DMS53 treated with DMSO at 0.1 percent for 48 hours (cell line): ENCODE measurements around the gene UBAC2.

Experiments
- DNase-seq: peaks from one replicate; lab custom pipeline; 2025; ENCODE audit not compliant: unreplicated experiment; lab: John Stamatoyannopoulos, UW

Gene UBAC2

DNA sequence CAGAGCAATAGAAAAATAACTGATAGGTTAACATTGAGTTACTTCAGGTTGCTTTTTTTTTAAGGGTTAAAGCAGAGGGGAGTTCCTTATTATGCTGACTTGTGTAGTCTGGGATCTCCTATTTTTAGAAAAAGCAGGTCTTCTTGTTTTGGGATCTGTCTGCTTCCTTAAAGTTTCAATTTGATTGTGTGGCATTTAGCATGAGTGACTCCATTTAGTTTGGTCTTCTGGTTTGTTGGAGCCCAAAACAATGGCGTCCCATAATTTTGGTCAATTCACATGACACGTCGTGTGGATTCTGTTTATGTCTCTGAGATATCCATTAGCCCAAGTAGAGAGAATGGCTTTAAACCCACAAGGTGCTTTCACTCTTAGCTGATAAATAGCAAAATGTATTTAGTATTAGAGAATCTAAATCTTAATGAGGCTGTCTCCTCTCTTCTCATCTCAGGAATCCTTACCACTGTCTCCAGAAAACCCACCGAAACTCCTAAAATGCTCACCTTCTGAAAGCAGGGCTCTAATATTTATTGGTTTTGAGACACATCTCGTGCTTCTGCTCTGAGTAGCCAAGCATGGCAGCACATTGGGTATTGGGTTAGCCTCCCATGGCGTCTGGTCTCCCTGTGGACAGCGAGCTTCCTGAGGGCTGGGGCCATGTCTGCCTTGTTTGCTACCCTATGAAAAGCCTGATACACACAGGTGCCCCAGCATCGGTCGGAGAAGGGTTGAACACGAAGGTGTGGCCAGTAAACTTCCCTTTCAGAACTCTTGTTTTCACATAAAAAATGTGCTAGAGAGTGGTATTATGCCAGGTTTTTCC is 173.7 kb downstream of the UBAC2 start:
- no peak for DNase-seq

- no peak for DNase-seq
Observed at GRCh38 chr13:99374994-99375737, 174.5 kb downstream of the UBAC2 start.

- no peak for DNase-seq
Observed at GRCh38 chr13:99375738-99376080, 175.1 kb downstream of the UBAC2 start.

DNA sequence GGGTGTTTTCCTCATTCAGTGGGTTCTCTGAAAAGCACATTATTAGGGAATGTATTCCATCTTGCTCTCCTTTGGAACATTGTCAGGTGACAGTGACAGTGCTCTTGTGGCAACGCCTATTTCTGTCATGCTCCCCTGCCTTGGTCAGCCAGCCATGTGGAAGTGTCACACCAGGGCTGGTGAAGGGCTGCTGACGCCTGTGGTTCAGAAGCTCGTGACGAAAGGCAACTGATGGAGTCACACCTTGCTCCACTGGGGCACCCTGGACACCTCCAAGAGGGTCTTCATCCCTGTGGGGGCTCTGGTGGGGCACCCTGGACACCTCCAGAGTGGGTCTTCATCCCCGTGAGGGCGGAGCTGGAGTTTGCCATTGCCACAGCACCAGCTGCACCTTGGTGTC is 175.5 kb downstream of the UBAC2 start:
- no peak for DNase-seq

- no peak for DNase-seq
Observed at GRCh38 chr13:99376924-99377323, 176.3 kb downstream of the UBAC2 start.

- no peak for DNase-seq
Observed at GRCh38 chr13:99377641-99378040, 177.0 kb downstream of the UBAC2 start.

GRCh38 chr13:99378985-99379733 is 178.5 kb downstream of the UBAC2 start:
- DNase-seq: no peak

DNA sequence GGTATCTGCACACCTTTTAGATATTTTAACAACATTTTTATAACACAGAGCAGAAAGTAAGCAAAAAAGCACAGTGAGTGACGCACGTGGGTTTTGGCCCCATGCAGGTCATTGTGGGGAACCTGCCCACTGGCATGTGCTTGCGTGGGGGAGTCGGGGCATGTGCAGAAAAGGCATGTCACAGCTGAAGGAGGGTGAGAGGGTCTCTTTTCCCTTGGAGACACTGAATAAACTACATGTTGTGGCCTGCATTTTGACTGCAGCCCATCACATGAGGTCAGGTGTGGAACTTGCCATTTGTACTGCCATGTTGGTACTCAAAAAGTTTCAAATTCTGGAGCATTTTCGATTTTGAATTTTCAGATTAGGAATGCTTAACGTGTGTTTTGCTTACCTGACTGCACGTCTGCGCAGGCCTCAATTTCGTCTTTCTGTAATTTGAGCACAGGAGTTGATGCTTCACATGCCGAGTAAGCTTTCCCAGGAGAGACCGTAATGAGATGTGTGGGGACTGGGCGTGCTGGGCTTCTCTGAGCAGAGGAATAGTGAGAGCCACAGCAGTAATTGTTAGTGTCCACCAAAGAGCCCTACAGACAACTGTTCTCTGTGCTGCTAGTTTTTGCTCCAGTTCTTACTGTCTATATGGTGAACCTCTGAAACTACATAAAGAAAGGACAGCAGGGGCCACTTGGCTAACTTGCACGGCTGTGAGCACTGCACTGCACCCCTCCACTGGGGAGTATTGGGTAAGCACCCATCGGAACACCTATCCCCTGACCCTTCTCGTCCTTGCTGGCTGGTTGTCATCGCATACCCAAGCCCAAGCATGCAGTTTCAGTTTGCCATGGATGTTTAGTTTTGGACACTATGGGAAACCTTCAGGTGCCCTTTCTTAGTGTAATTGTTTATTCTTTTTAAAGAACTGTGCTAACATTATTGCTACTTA is 179.5 kb downstream of the UBAC2 start:
- DNase-seq: no peak

DNA sequence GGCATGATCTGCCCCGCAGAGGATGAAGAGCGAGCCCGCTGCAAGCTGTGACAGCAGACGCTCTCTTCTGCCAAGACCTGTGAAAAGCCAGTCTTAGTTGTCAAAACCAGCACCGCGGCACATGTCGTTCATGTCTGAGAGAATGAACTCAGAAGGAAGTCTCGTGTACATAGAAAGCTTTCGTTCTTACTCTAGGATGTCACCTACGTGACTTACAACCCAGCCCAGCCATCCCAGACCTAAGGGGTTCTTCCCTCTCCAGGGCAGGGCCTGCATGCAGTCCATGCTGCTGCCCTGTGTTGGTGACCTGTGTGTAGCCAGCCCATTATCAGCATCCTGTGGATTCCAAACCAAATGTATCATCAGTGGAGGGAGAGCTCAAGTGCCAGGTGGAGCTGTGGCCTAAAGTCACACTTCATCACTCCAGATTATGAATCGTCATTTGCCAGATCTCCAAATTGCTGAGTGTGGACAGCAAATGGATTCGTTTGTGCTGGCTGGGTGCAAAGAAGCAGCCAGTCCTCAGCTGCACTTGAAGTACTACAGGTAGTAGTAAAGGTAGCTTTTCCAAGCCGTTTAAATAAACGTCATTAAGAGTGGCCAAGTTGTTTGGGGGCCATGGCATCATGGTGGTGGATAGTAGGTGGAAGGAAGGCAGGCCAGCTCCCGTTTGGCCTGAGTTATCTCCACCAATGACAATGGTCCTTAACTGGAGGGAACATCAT is 180.4 kb downstream of the UBAC2 start:
- DNase-seq: no peak

DNA sequence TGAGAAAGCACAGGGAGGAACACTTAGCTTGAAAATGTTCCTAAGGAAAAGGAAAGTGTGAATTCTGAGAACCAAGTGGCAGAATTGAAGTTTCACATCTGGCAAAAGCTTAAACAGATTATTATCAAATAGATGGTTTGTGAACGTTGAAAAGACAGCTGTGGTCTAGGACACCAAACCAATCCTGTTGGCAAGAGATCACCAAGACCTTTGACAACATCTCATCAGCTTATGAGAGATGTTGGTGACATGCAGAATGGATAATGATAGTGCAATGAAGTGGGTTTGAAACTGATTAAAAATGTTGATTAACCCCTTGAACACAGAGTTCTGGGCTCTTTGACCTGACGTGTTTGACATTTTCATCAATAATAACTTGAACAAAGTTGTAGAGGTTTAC is 181.1 kb downstream of the UBAC2 start:
- no peak for DNase-seq

- DNase-seq: no peak
Observed at GRCh38 chr13:99382428-99383133, 181.9 kb downstream of the UBAC2 start.

GRCh38 chr13:99383511-99383921 is 182.9 kb downstream of the UBAC2 start:
- DNase-seq: no peak

DNA sequence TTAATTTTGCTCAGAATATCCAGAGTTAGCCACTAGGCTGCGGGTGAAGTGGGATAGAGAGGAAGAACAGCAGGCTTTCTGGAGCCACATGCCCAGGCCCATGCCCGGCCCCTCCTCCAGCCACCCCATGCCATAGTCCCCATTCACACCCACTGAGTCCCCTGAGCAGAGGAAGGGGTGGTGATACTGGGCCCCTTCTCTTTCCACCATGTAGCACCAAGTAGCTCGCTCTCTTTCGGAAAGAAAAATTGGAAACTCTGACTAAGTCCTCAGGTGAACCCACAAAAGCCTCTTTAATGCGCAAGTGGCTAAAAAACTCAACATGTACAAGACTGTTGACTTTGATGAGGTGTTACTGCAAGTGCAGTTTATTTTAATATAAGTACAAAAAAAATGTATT is 183.3 kb downstream of the UBAC2 start:
- no peak for DNase-seq

GRCh38 chr13:99384468-99384867 is 183.8 kb downstream of the UBAC2 start:
- no peak for DNase-seq

GRCh38 chr13:99385161-99385560 is 184.5 kb downstream of the UBAC2 start:
- DNase-seq: no peak

DNA sequence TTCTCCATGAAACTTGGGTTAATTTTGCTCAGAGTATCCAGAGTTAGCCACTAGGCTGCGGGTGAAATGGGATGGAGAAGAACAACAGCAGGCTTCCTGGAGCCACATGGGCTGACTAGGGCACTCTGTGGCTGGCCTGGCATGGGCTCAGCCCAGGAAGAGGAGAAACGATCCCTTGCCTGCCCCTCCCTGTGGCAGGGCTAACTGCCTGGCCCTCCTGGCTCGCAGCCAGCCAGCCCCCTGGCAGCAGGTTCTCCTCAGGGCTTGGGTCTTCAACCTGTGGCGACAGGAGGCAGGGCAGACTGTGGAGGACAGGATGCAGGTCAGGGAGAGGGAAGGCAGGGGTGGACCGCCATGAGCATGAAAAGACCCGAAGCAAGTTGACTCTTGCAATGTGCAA is 185.3 kb downstream of the UBAC2 start:
- no peak for DNase-seq

DNA sequence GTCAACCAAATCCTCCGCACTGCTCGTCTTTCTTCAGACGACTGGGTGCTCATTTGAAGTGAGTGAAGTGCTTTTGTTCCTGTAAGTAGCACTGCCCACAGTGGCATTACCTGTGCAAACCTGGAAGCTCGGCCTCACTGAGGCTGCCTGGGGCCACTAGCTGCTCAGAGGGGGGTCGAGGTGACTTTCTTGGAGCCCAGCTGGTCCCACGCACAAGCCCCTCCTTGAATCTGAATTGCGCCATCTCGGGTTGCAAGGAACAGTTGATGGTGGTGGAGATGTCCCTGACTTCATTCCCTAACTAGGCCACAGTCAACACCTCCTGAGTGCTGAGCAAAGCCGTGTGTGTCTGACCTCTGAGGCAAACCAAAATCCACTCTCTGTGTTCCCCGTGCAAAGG is 185.8 kb downstream of the UBAC2 start:
- no peak for DNase-seq

DNA sequence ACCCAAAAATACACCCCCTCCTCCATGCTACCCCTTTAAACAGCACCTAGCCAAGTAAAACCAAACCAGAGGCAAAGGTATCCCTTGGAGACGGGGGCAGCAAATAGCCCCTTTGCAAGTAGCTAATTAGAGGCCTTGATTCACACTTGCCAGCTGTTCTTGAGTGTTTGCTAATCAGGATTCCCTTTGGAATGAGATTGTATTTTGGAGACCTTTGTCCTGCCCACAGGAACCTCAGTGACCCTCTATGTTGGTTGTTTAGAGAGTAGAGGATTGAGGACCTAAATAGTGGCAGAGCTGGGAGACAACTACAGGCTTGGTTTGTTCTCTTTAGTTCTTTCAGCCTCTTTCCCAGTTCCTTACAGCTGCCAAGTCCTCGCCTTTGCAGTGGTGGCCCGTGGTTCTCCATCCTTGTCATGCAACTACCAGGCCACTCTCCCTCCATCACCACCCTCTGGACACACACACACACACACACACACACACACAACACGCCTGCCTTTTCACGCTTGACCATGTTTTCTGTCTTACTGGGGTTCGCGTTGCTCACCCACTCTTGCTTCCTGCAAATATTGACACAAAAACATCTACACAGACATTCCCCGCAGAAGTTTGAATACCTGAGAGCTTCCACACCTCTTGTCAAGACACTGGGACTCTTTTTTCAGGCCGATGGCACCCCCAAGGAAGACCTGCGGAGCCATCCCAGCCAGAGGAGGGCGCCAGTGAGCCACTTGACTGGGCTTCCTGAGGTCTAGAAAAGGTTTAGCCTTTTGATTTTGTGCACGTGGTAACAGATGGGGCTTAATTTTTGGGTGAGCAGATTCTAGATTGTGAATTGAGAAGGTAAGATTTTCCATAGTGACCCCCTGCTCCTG is 186.5 kb downstream of the UBAC2 start:
- DNase-seq: no peak
